ENCODE data around the gene OTOL1.

Gene OTOL1

GRCh38 chr3:161549261-161549660 is 52.7 kb downstream of the OTOL1 start:
- no peaks in the 10 kb centered on the region for H3K27me3 ChIP-seq (ENCODE audit: insufficient read depth, low read length, poor library complexity, severe bottlenecking)
- no peaks in the 10 kb centered on the region for H3K9me2 ChIP-seq (replicated peaks; ENCODE audit: low read depth, low read length)
- no peak overlapping the region for H2AFZ ChIP-seq (ENCODE audit: low read length)
- no peaks in the 10 kb centered on the region for H3F3A ChIP-seq (ENCODE audit: low read depth)
- H3K9me3 ChIP-seq (ENCODE audit: insufficient read depth, low read depth, low read length): peaks cover 4% of the 10 kb centered on the region; the same call in 1 of the 2 replicates
- no peaks in the 10 kb centered on the region for H3K79me2 ChIP-seq (ENCODE audit: insufficient read depth, low read length)
- H3K4me2 ChIP-seq (ENCODE audit: low read depth, low read length, poor library complexity, severe bottlenecking): no peak overlapping the region
- TF ChIP-seq EZH2phosphoT487 (IDR thresholded peaks at IDR 0.05; ENCODE audit: borderline replicate concordance): no peak
- TF ChIP-seq CTCF (conservative IDR thresholded peaks at IDR 0.05; ENCODE audit: low read length): no peak
- no peak overlapping the region for H3K9ac ChIP-seq (ENCODE audit: low read depth, low read length, poor library complexity, severe bottlenecking)
- no peaks in the 10 kb centered on the region for H4K20me1 ChIP-seq (ENCODE audit: insufficient read depth, low read length, poor library complexity, severe bottlenecking)
- H3K4me1 ChIP-seq (ENCODE audit: insufficient read depth, low read length, poor library complexity, severe bottlenecking): no peaks in the 10 kb centered on the region
- H3K4me3 ChIP-seq (ENCODE audit: low read length, poor library complexity, severe bottlenecking): no peak overlapping the region
- H3K36me3 ChIP-seq (ENCODE audit: insufficient read depth, low read length): no peaks in the 10 kb centered on the region

- Histone ChIP-seq H3K36me3 (ENCODE audit: insufficient read depth, low read length) (no peaks in the 10 kb centered on the region), H3K4me3 (ENCODE audit: low read length, poor library complexity, severe bottlenecking) (no peak overlapping the region), H3K9me3 (ENCODE audit: insufficient read depth, low read depth, low read length) (0 out of 2 replicates have a peak, but pooled peaks cover under 1% of the 10 kb centered on the region), H3K27me3 (ENCODE audit: insufficient read depth, low read length, poor library complexity, severe bottlenecking) (no peaks in the 10 kb centered on the region), H2AFZ (ENCODE audit: low read length) (no peak overlapping the region), H3K4me1 (ENCODE audit: insufficient read depth, low read length, poor library complexity, severe bottlenecking) (no peaks in the 10 kb centered on the region), H3K79me2 (ENCODE audit: insufficient read depth, low read length) (no peaks in the 10 kb centered on the region), H3K4me2 (ENCODE audit: low read depth, low read length, poor library complexity, severe bottlenecking) (no peak overlapping the region), H3F3A (ENCODE audit: low read depth) (no peaks in the 10 kb centered on the region), H3K9me2 (replicated peaks; ENCODE audit: low read depth, low read length) (no peaks in the 10 kb centered on the region), H4K20me1 (ENCODE audit: insufficient read depth, low read length, poor library complexity, severe bottlenecking) (no peaks in the 10 kb centered on the region), H3K9ac (ENCODE audit: low read depth, low read length, poor library complexity, severe bottlenecking) (no peak overlapping the region)
- TF ChIP-seq CTCF (conservative IDR thresholded peaks at IDR 0.05; ENCODE audit: low read length) (no peak), EZH2phosphoT487 (IDR thresholded peaks at IDR 0.05; ENCODE audit: borderline replicate concordance) (no peak)
These were observed 54.0 kb downstream of the OTOL1 start for GRCh38 chr3:161550491-161551195.

GRCh38 chr3:161551697-161552096 is 55.1 kb downstream of the OTOL1 start:
- no peaks in the 10 kb centered on the region for H3K36me3 ChIP-seq (ENCODE audit: insufficient read depth, low read length)
- H3K4me1 ChIP-seq (ENCODE audit: insufficient read depth, low read length, poor library complexity, severe bottlenecking): no peaks in the 10 kb centered on the region
- no peaks in the 10 kb centered on the region for H3K27me3 ChIP-seq (ENCODE audit: insufficient read depth, low read length, poor library complexity, severe bottlenecking)
- H4K20me1 ChIP-seq (ENCODE audit: insufficient read depth, low read length, poor library complexity, severe bottlenecking): no peaks in the 10 kb centered on the region
- H3K4me3 ChIP-seq (ENCODE audit: low read length, poor library complexity, severe bottlenecking): no peak overlapping the region
- no peak for TF ChIP-seq EZH2phosphoT487 (IDR thresholded peaks at IDR 0.05; ENCODE audit: borderline replicate concordance)
- no peak for TF ChIP-seq CTCF (conservative IDR thresholded peaks at IDR 0.05; ENCODE audit: low read length)
- no peak overlapping the region for H3K4me2 ChIP-seq (ENCODE audit: low read depth, low read length, poor library complexity, severe bottlenecking)
- H3F3A ChIP-seq (ENCODE audit: low read depth): no peaks in the 10 kb centered on the region
- no peaks in the 10 kb centered on the region for H3K79me2 ChIP-seq (ENCODE audit: insufficient read depth, low read length)
- H3K9me3 ChIP-seq (ENCODE audit: insufficient read depth, low read depth, low read length): no peaks in the 10 kb centered on the region
- H3K9ac ChIP-seq (ENCODE audit: low read depth, low read length, poor library complexity, severe bottlenecking): no peak overlapping the region
- H2AFZ ChIP-seq (ENCODE audit: low read length): no peak overlapping the region
- no peaks in the 10 kb centered on the region for H3K9me2 ChIP-seq (replicated peaks; ENCODE audit: low read depth, low read length)
